Astrocyte of the cerebellum (primary cell): ENCODE data around the gene SBNO2.
A peak's percentile ranks its signal among the peaks of the same experiment; 100 is the strongest.

ENCODE experiments used
- DNase-seq: peaks from one replicate; pipeline ENCODE4 v3.0.0-alpha.2; 2011; ENCODE audit warnings: low read depth
- H3K4me3 ChIP-seq: 2 replicates; pipeline ENCODE4 v1.5.1; 2011; ENCODE audit warnings: mild to moderate bottlenecking, low read depth, low read length, moderate library complexity
- CTCF ChIP-seq: IDR thresholded peaks from 2 replicates; pipeline ENCODE4 v1.5.1; 2012; ENCODE audit warnings: low read length, low read depth, moderate library complexity, mild to moderate bottlenecking; ENCODE audit errors: missing control alignments
- in situ Hi-C: cut with HindIII; loops from 2 replicates; pipeline ENCODE4 v1.10.0; 2017; ENCODE audit warnings: low sequenced_read_pairs

Gene SBNO2

GRCh38 chr19:1156830-1157615 lies 17.0 kb downstream of the SBNO2 start:
- no peak for TF ChIP-seq CTCF
- no peak for DNase-seq
- in situ Hi-C loops = no loop called here
- H3K4me3 ChIP-seq = no peak overlapping the region

GRCh38 chr19:1156305-1156801 lies 17.7 kb downstream of the SBNO2 start:
- H3K4me3 ChIP-seq = no peak overlapping the region
- TF ChIP-seq CTCF = no peak
- in situ Hi-C loops = no loop called here
- DNase-seq = no peak

- H3K4me3 ChIP-seq = no peak overlapping the region
- no peak for DNase-seq
- TF ChIP-seq CTCF = no peak
- in situ Hi-C loops = no loop called here
Measured at GRCh38 chr19:1155352-1156304, 18.4 kb downstream of the SBNO2 start.

- in situ Hi-C loops = no loop called here
- peak; percentile 28 for DNase-seq
Measured at GRCh38 chr19:1154731-1155351, 19.2 kb downstream of the SBNO2 start.

DNA sequence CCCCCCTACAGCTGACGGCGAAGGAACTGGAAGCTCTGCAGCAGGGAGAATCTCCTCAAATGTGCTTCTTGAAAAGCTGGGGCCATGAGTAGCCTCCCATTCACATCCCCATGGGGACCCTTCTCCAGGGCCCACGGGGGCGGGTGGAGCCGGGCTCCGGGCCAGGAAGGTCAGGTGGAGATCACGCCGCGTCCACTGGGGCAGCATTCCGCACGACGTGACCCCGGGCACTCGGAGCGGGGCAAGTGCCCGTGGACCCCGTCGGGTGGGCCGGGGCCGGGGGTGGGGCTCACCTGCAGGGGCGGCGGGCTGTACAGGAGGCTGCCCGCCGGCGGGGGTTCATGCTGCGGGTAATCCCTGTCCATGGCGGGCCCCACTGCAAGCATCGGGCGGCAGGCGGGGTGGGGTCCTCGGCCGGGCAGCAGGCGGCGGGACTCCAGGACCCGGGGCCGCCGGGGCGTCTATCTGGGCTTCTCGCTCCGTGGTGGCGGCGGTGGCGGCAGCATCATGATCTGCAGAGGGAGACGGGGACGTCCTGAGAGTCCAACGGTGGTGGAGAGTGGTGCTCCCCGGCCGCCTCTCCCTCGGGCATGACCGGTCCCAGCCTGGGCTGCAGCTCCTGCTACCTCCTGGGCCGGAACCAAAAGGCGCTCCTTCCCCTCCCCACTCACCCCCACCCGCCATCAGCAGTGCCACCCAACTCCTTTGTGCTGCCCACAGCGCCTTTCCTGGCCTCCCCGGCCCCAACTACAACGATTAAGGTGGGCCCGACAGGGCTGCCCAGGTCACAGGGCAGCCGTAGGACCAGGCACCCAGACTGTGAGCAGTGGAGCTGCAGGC lies 20.0 kb downstream of the SBNO2 start:
- no peak for TF ChIP-seq CTCF

More at GRCh38 chr19:1154731-1155351, 19.2 kb downstream of the SBNO2 start:
- H3K4me3 ChIP-seq = no peak overlapping the region
- no peak for TF ChIP-seq CTCF

More for the DNA sequence above, 20.0 kb downstream of the SBNO2 start:
- no peak for DNase-seq
- in situ Hi-C loops = no loop called here
- no peak overlapping the region for H3K4me3 ChIP-seq
